ENCODE data around the gene PAFAH1B2.

PAFAH1B2 gene

GRCh38 chr11:117199053-117199915 is 55.2 kb downstream of the PAFAH1B2 start, which contains the start of gene TAGLN:
TAGLN (plus strand) TSS chr11:117199370; CDS start chr11:117203014, 3,644 bp downstream.
- no peak for TF ChIP-seq Cebpa-rat (IDR thresholded peaks at IDR 0.05)
- Histone ChIP-seq H4K20me1 (peaks cover 0 to 22% (median 0%) of the 10 kb centered on the region in 11 experiments; a peak in 3 of 22 replicates), H3K4me1 (peaks cover 21 to 39% (median 24%) of the 10 kb centered on the region in 10 experiments; a peak in 19 of 20 replicates), H3K36me3 (peaks cover 6 to 66% (median 46%) of the 10 kb centered on the region in 11 experiments; a peak in 18 of 22 replicates), H3K4me2 (no peak within 1 kb of the TSS), H3K9ac (0 out of 22 replicates have a peak within 1 kb of the TSS, but pooled peaks of 1 of the 11 experiments have one; percentile 15), H3K9me3 (replicated peaks in 1 of 11) (no peaks in the 10 kb centered on the region), H3K27me3 (no peaks in the 10 kb centered on the region), H3K4me3 (no peak within 1 kb of the TSS), H3K27ac (no peak within 1 kb of the TSS)

GRCh38 chr11:117199916-117200812 is 56.1 kb downstream of the PAFAH1B2 start:
- Histone ChIP-seq H3K4me1 (peaks cover 18 to 31% (median 22%) of the 10 kb centered on the region in 10 experiments; a peak in 19 of 20 replicates), H3K27me3 (no peaks in the 10 kb centered on the region), H3K4me3 (no peak overlapping the region), H3K36me3 (peaks cover 15 to 70% (median 49%) of the 10 kb centered on the region in 11 experiments), H3K4me2 (no peak overlapping the region), H3K9me3 (replicated peaks in 1 of 11) (no peaks in the 10 kb centered on the region), H3K27ac (no peak overlapping the region), H3K9ac (no peak overlapping the region), H4K20me1 (peaks cover 0 to 25% (median 0%) of the 10 kb centered on the region in 11 experiments; a peak in 3 of 22 replicates)
- no peak for TF ChIP-seq Cebpa-rat (IDR thresholded peaks at IDR 0.05)

GRCh38 chr11:117200813-117201657 is 56.9 kb downstream of the PAFAH1B2 start:
- H3K4me1 ChIP-seq, result peaks cover 11 to 22% (median 13%) of the 10 kb centered on the region in 10 experiments; a peak in 16 of 20 replicates
- peaks cover 0 to 28% (median 0%) of the 10 kb centered on the region in 11 experiments; a peak in 3 of 22 replicates for H4K20me1 ChIP-seq
- no peak for TF ChIP-seq Cebpa-rat (IDR thresholded peaks at IDR 0.05)
- H3K4me3 ChIP-seq, result no peak overlapping the region
- peak overlapping the region in 5 of 11 experiments; percentile 6 to 37 (median 16); a peak in 5 of 22 replicates for H3K4me2 ChIP-seq
- no peaks in the 10 kb centered on the region for H3K9me3 ChIP-seq (replicated peaks in 1 of 11)
- H3K27ac ChIP-seq, result peak overlapping the region in 4 of 11 experiments; percentile 0 to 29 (median 26); a peak in 4 of 22 replicates
- H3K36me3 ChIP-seq, result peaks cover 20 to 68% (median 46%) of the 10 kb centered on the region in 11 experiments
- H3K27me3 ChIP-seq, result no peaks in the 10 kb centered on the region
- peak overlapping the region in 3 of 11 experiments; percentile 11 to 30 (median 16); a peak in 1 of 22 replicates for H3K9ac ChIP-seq

- Histone ChIP-seq H3K36me3 (peaks cover 20 to 63% (median 41%) of the 10 kb centered on the region in 11 experiments), H3K9ac (peak overlapping the region in 4 of 11 experiments; percentile 11 to 38 (median 23); a peak in 2 of 22 replicates), H4K20me1 (peaks cover 0 to 28% (median 0%) of the 10 kb centered on the region in 11 experiments; a peak in 3 of 22 replicates), H3K27me3 (no peaks in the 10 kb centered on the region), H3K27ac (peak overlapping the region in 5 of 11 experiments; percentile 0 to 31 (median 29); a peak in 8 of 22 replicates), H3K4me2 (peak overlapping the region in 6 of 11 experiments; percentile 6 to 40 (median 16); a peak in 7 of 22 replicates), H3K4me1 (peaks cover 10 to 19% (median 13%) of the 10 kb centered on the region in 10 experiments; a peak in 15 of 20 replicates), H3K9me3 (replicated peaks in 1 of 11) (no peaks in the 10 kb centered on the region), H3K4me3 (no peak overlapping the region)
- TF ChIP-seq Cebpa-rat (IDR thresholded peaks at IDR 0.05), result no peak
Observed at GRCh38 chr11:117201658-117202305, 57.7 kb downstream of the PAFAH1B2 start.

- no peak for TF ChIP-seq Cebpa-rat (IDR thresholded peaks at IDR 0.05)
- Histone ChIP-seq H3K36me3 (peaks cover 19 to 56% (median 33%) of the 10 kb centered on the region in 11 experiments), H3K27ac (peak overlapping the region in 4 of 11 experiments; percentile 0 to 31 (median 26); a peak in 6 of 22 replicates), H3K9me3 (replicated peaks in 1 of 11) (no peaks in the 10 kb centered on the region), H4K20me1 (peaks cover 0 to 28% (median 0%) of the 10 kb centered on the region in 11 experiments; a peak in 3 of 22 replicates), H3K4me3 (no peak overlapping the region), H3K27me3 (no peaks in the 10 kb centered on the region), H3K9ac (peak overlapping the region in 1 of 11 experiments; percentile 38; a peak in 1 of 22 replicates), H3K4me1 (peaks cover 10 to 19% (median 13%) of the 10 kb centered on the region in 10 experiments; a peak in 15 of 20 replicates), H3K4me2 (peak overlapping the region in 2 of 11 experiments; percentile 13 to 37; a peak in 3 of 22 replicates)
Observed at GRCh38 chr11:117202386-117203068, 58.4 kb downstream of the PAFAH1B2 start.

- TF ChIP-seq Cebpa-rat (IDR thresholded peaks at IDR 0.05), result no peak
- H4K20me1 ChIP-seq, result peaks cover 0 to 27% (median 0%) of the 10 kb centered on the region in 11 experiments; a peak in 3 of 22 replicates
Observed at GRCh38 chr11:117203069-117203407, 59.0 kb downstream of the PAFAH1B2 start.

More at GRCh38 chr11:117203069-117203407, 59.0 kb downstream of the PAFAH1B2 start:
- H3K9me3 ChIP-seq (replicated peaks in 1 of 11), result no peaks in the 10 kb centered on the region
- H3K9ac ChIP-seq, result no peak overlapping the region
- H3K4me1 ChIP-seq, result peaks cover 10 to 19% (median 13%) of the 10 kb centered on the region in 10 experiments; a peak in 15 of 20 replicates
- H3K4me3 ChIP-seq, result no peak overlapping the region
- H3K27me3 ChIP-seq, result no peaks in the 10 kb centered on the region
- H3K36me3 ChIP-seq, result peaks cover 19 to 51% (median 30%) of the 10 kb centered on the region in 11 experiments
- 0 out of 22 replicates have a peak overlapping the region, but pooled peaks of 1 of the 11 experiments have one; percentile 5 for H3K27ac ChIP-seq
- no peak overlapping the region for H3K4me2 ChIP-seq
